ENCODE data around the gene GLIS2.

The GLIS2 gene

DNA sequence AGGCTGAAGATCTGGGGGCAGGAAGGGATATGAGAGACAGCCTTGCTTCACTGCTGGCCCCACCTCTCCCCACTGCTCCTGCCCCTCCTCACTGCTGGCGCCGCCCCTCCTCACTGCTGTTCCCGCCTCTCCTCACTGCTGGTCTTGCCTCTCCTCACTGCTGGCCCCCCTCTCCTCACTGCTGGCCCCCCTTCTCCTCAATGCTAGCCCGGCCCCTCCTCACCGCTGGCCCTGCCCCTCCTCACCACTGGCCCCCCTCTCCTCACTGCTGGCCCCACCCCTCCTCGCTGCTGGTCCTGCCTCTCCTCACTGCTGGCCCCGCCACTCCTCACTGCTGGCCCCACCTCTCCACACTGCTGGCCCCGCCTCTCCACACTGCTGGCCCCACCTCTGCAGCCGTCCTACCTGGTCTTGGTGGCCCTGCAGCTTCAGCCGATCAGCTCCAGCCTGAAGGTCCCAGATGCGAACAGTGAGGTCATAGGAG, 44.7 kb downstream of the GLIS2 start:
- H3K4me2 ChIP-seq (ENCODE audit: low read length) = no peak overlapping the region

DNA sequence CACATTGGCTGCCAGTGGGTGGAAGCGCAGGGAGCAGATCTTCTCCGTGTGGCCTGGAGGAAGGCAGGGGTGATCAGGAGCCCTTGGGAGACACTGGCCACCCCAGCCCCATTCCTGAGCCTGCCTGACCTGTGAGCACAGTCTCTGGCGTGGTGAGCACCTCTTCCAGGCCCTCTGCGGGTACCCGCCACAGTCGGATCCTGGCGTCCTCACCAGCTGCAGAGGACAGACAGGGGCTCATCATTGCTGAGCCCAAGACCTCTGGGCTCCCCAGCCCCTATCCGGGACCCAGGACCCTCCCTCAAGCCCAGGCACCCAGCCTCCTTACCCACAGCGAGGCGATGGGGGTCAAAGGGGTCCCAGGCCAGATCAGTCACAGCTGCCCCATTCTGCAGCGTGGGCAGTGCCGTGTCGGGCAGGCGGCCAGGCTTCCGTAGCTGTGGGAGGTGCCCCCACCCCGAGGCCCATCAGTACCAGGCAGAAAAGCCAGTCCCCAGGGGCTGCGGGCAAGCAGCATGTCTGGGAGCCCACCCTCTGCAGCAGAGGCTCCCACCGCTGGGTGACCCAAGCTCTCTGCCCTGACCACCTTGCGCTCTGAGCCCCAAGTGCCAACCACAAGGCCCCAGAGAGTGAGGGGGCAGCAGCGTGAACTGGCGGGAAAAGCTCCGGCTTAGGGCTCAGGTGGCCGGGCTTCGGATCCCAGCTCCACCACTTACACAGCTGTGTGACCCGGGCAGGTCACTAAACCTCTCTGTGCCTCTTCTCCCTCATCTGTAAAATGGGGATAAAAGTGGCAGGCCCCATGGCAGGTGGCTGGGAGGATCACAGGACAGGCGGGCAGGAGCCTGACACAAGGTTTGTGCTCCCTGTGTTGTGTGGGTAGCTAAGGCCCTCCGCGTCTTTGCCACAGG, 45.4 kb downstream of the GLIS2 start:
- Histone ChIP-seq H3K27me3 (ENCODE audit: insufficient read depth, low read length) (no peaks in the 10 kb centered on the region), H2AFZ (ENCODE audit: low read length) (no peak overlapping the region), H3K36me3 (ENCODE audit: insufficient read depth, low read length) (peaks cover 44% of the 10 kb centered on the region; the same call in 1 of the 2 replicates), H3K4me1 (ENCODE audit: insufficient read depth, low read length, severe bottlenecking) (no peaks in the 10 kb centered on the region), H4K20me1 (ENCODE audit: insufficient read depth, low read length) (no peaks in the 10 kb centered on the region), H3K4me2 (ENCODE audit: low read length) (no peak overlapping the region), H3K4me3 (ENCODE audit: low read depth, low read length, poor library complexity, severe bottlenecking) (no peak overlapping the region), H3K9me2 (ENCODE audit: low read depth, low read length) (no peaks in the 10 kb centered on the region), H3K27ac (ENCODE audit: low read depth, low read length, poor library complexity, severe bottlenecking) (no peak overlapping the region), H3K79me2 (ENCODE audit: insufficient read depth, low read length) (no peaks in the 10 kb centered on the region), H3F3A (ENCODE audit: insufficient read depth, low read length) (no peaks in the 10 kb centered on the region), H3K9me3 (ENCODE audit: low read length) (no peaks in the 10 kb centered on the region), H3K9ac (ENCODE audit: low read length) (no peak overlapping the region)
- TF ChIP-seq, protein P1, sequence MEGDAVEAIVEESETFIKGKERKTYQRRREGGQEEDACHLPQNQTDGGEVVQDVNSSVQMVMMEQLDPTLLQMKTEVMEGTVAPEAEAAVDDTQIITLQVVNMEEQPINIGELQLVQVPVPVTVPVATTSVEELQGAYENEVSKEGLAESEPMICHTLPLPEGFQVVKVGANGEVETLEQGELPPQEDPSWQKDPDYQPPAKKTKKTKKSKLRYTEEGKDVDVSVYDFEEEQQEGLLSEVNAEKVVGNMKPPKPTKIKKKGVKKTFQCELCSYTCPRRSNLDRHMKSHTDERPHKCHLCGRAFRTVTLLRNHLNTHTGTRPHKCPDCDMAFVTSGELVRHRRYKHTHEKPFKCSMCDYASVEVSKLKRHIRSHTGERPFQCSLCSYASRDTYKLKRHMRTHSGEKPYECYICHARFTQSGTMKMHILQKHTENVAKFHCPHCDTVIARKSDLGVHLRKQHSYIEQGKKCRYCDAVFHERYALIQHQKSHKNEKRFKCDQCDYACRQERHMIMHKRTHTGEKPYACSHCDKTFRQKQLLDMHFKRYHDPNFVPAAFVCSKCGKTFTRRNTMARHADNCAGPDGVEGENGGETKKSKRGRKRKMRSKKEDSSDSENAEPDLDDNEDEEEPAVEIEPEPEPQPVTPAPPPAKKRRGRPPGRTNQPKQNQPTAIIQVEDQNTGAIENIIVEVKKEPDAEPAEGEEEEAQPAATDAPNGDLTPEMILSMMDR (IDR thresholded peaks at IDR 0.05; ENCODE audit: low read length) = no peak

More for the DNA sequence above, 44.7 kb downstream of the GLIS2 start:
- no peak overlapping the region for H3K4me3 ChIP-seq (ENCODE audit: low read depth, low read length, poor library complexity, severe bottlenecking)
- H3K27me3 ChIP-seq (ENCODE audit: insufficient read depth, low read length) = no peaks in the 10 kb centered on the region
- H3K4me1 ChIP-seq (ENCODE audit: insufficient read depth, low read length, severe bottlenecking) = no peaks in the 10 kb centered on the region
- TF ChIP-seq EZH2 (IDR thresholded peaks at IDR 0.05; ENCODE audit: borderline replicate concordance, low read length) = no peak
- TF ChIP-seq, protein P1 (IDR thresholded peaks at IDR 0.05; ENCODE audit: low read length) = no peak
- H4K20me1 ChIP-seq (ENCODE audit: insufficient read depth, low read length) = no peaks in the 10 kb centered on the region
- no peak overlapping the region for H3K9ac ChIP-seq (ENCODE audit: low read length)
- H3K79me2 ChIP-seq (ENCODE audit: insufficient read depth, low read length) = no peaks in the 10 kb centered on the region
- no peaks in the 10 kb centered on the region for H3K9me2 ChIP-seq (ENCODE audit: low read depth, low read length)
- H2AFZ ChIP-seq (ENCODE audit: low read length) = no peak overlapping the region
- H3K9me3 ChIP-seq (ENCODE audit: low read length) = no peaks in the 10 kb centered on the region
- no peaks in the 10 kb centered on the region for H3F3A ChIP-seq (ENCODE audit: insufficient read depth, low read length)
- H3K36me3 ChIP-seq (ENCODE audit: insufficient read depth, low read length) = peaks cover 44% of the 10 kb centered on the region; the same call in 1 of the 2 replicates
- H3K27ac ChIP-seq (ENCODE audit: low read depth, low read length, poor library complexity, severe bottlenecking) = no peak overlapping the region

DNA sequence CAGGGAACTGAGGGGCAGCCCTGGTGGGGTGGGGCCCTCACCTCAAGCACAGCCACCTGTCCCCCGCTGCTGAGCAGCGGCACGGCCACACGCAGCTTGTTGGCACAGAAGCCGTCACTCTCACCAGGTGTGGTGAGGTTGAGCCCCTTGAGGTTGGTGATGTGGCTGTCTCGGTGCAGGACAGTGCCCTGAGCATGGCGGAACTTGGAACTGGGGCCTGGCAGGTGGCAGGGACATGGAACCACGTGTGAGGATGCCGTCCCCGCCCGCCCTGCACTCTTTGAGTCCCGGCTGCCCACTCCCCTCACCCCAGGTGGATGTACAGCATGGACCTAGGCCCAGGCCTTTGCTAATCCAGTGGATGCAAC, 46.1 kb downstream of the GLIS2 start:
- Histone ChIP-seq H3K9me2 (ENCODE audit: low read depth, low read length) (no peaks in the 10 kb centered on the region), H3F3A (ENCODE audit: insufficient read depth, low read length) (no peaks in the 10 kb centered on the region), H3K79me2 (ENCODE audit: insufficient read depth, low read length) (no peaks in the 10 kb centered on the region), H3K4me2 (ENCODE audit: low read length) (no peak overlapping the region), H3K9me3 (ENCODE audit: low read length) (no peaks in the 10 kb centered on the region), H3K27me3 (ENCODE audit: insufficient read depth, low read length) (no peaks in the 10 kb centered on the region), H3K4me1 (ENCODE audit: insufficient read depth, low read length, severe bottlenecking) (no peaks in the 10 kb centered on the region), H3K4me3 (ENCODE audit: low read depth, low read length, poor library complexity, severe bottlenecking) (no peak overlapping the region), H3K36me3 (ENCODE audit: insufficient read depth, low read length) (peaks cover 44% of the 10 kb centered on the region; the same call in 1 of the 2 replicates), H3K27ac (ENCODE audit: low read depth, low read length, poor library complexity, severe bottlenecking) (no peak overlapping the region), H3K9ac (ENCODE audit: low read length) (no peak overlapping the region), H4K20me1 (ENCODE audit: insufficient read depth, low read length) (no peaks in the 10 kb centered on the region), H2AFZ (ENCODE audit: low read length) (no peak overlapping the region)
- TF ChIP-seq, protein P1 (IDR thresholded peaks at IDR 0.05; ENCODE audit: low read length) = no peak
- TF ChIP-seq EZH2 (IDR thresholded peaks at IDR 0.05; ENCODE audit: borderline replicate concordance, low read length) = no peak

Measured in OCI-LY1 (cell line).